HG03457 (cell line): ENCODE results near the gene NKAIN2.
"Not testable (repeated sequence)": the region's sequence is repeated elsewhere in the genome, so short reads cannot be mapped to it uniquely, and the experiment has no call there.

ENCODE experiments used
- ATAC-seq: cut with Tn5 transposase; IDR thresholded peaks from one replicate; pipeline ENCODE4 v1.9.1; 2021; ENCODE audit warnings: moderate number of reproducible peaks; ENCODE audit not compliant: unreplicated experiment

NKAIN2 gene

GRCh38 chr6:124539096-124539495 lies 735.4 kb downstream of the NKAIN2 start:
- no peak for ATAC-seq

- ATAC-seq = no peak
Measured at GRCh38 chr6:124541573-124541972, 737.9 kb downstream of the NKAIN2 start.

GRCh38 chr6:124546601-124547000 lies 742.9 kb downstream of the NKAIN2 start:
- ATAC-seq = no peak

GRCh38 chr6:124551711-124552233 lies 748.1 kb downstream of the NKAIN2 start:
- ATAC-seq = no peak

GRCh38 chr6:124557873-124558272 lies 754.2 kb downstream of the NKAIN2 start:
- no peak for ATAC-seq

DNA sequence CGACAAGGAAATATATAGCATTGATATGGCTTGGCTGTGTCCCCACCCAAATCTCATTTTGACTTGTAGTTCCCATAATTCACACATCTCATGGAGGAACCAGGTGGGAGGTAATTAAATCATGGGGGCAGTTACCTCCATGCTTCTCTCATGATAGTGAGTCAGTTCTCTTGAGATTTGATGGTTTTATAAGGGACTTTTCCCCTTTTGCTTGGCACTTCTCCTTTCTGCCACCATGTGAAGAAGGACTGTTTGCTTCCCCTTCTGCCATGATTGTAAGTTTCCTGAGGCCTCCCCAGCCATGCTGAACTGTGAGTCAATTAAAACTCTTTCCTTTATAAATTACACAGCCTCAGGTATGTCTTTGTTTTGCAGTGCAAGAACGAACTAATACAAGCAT lies 756.4 kb downstream of the NKAIN2 start:
- ATAC-seq = not testable (repeated sequence)

- ATAC-seq = no peak
Measured at GRCh38 chr6:124560873-124561567, 757.4 kb downstream of the NKAIN2 start.

DNA sequence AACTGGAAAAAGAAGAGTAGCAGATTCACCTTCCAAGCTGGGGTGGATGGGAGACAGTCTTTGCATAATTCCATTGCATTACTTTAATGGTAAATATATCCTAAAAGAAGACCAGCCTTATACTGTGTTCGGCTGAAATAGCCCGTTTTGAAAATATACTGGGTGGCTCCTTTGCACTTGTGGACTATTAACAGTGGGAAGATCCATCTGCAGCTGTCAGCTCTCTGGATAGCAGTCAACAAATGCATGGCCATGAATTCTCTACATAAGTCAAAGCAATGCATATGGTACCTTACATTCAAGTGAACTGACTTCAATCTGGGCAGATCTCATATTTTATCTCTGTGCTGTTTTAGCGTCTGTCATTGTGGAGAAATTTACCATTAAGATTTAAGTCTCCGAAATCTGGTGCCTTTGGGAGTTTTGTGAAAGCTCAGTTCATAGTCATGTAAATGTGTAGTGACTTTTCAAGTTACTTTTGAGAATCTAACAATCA lies 758.0 kb downstream of the NKAIN2 start:
- ATAC-seq = no peak

DNA sequence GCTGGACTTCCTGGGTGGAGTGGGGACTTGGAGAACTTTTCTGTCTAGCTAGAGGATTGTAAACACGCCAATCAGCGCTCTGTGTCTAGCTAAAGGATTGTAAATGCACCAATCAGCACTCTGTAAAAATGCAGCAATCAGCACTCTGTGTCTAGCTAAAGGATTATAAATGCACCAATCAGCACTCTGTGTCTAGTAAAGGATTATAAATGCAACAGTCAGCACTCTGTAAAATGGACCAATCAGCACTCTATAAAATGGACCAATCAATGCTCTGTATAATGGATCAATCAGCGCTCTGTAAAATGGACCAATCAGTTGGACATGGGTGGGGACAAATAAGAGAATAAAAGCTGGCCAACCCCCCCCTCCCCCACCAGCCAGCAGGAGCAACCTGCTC lies 760.5 kb downstream of the NKAIN2 start:
- ATAC-seq = not testable (repeated sequence)

DNA sequence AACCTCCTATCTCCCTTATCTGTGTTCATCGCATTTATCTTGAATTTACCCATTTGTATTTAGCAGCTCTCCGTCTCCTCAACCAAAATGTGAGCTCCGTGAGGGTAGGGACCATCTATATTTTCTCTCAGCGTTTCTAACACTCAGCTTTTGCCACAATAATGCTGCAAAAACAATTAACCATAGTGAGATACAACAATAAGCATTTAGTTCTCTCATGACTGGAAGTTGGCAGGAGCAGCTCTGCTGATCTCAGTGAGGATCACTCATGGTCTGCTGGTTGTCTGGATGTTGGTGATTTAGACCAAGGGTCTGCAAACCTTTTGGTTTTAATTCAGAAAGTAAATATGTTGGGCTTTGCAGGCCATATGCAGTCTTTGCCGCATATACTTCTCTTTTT lies 763.7 kb downstream of the NKAIN2 start:
- no peak for ATAC-seq

DNA sequence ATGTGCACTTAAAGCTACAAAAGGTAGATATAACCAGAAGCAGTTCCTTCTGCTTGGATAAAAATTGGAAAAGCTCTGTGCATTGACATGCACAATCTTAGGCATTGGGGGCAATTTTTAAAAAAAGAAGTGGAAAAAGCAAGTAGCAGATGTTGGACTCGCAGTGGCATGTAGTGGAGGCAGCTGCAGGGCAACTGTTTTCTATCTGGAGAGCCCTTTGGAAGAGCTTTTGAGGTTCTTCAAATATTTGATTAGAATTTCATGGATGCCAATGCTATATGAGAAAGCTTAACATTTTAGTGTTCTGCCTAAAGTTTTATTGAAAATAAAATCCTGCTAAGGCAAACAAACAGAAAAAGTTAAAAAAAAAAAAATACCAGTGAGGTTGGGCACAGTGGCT lies 770.3 kb downstream of the NKAIN2 start:
- no peak for ATAC-seq

- ATAC-seq = no peak
Measured at GRCh38 chr6:124577734-124578281, 774.1 kb downstream of the NKAIN2 start.

DNA sequence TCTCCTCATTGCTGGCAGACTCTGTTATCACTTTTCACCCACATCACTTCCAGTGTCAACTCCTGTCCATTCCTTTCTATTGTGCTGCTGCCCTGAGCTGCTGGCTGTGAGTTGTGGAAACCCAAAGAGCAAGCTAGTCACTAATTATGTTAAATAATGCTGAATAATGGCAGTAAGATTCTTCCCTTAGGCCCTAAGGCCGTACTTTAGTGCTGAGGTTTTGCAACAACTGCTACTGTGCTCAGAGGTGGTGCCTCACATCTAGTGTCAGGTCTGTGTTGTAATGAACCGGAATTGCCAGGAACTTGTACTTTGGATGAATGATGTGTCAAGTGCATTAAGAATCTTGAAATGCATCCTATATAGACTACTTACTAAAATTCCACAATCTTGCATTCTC lies 786.3 kb downstream of the NKAIN2 start:
- no peak for ATAC-seq

DNA sequence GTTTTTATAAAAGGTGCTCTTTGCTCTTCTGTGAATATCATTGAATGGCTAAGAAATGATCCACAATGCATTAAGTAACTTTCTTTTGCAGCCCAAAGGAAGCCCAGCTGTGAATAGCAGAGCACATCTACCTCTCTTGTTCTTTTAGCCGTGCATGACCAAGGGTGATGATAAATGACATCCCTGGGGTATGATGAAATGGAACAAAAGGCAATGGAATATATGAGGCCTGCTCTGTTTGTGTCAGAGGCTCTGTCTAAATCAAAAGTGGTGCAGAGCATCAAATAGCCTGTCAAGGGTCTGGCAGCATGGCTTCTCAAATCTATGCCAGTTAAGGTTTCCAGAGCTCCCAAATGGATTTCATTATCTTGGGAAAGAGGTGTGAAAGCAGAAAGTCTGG lies 796.0 kb downstream of the NKAIN2 start:
- ATAC-seq = no peak

GRCh38 chr6:124604719-124605118 lies 801.1 kb downstream of the NKAIN2 start:
- ATAC-seq = no peak

- ATAC-seq = no peak
Measured at GRCh38 chr6:124607119-124607627, 803.5 kb downstream of the NKAIN2 start.

- no peak for ATAC-seq
Measured at GRCh38 chr6:124613031-124613430, 809.4 kb downstream of the NKAIN2 start.

DNA sequence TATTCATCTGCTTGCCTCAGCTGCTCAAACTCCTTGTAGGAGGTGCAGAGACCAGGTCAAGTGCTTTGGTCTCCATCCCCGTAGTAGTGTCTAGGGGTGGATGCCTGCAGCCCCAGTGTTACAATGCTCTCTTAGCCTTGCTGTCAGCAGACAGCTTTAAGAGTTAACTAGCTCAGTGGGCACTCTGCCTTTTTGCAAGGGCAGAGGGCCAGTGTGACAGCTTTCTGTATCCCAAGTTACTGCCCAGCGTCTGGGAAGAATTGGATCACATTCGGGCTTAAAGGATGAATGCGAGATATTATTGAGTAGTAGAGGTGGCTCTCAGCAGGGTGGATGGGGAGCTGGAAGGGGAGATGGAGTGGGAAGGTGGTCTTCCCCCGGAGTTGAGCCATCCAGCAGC lies 818.7 kb downstream of the NKAIN2 start:
- ATAC-seq = no peak

GRCh38 chr6:124633655-124634054 lies 830.0 kb downstream of the NKAIN2 start:
- ATAC-seq = no peak

- no peak for ATAC-seq
Measured at GRCh38 chr6:124640432-124640831, 836.8 kb downstream of the NKAIN2 start.

- ATAC-seq = no peak
Measured at GRCh38 chr6:124655866-124656265, 852.2 kb downstream of the NKAIN2 start.

GRCh38 chr6:124658053-124658452 lies 854.4 kb downstream of the NKAIN2 start:
- ATAC-seq = no peak
